Neural progenitor cell (in vitro differentiated cells): ENCODE measurements around the gene KMT5B. TPM values are rescaled to one million over a fixed set of nuclear protein-coding genes. Genes with fewer than 3 reads are reported as not detected.

ENCODE experiments used
- DNase-seq: peaks from one replicate; pipeline ENCODE4 v3.0.0-alpha.2; 2016; ENCODE audit warnings: low spot score
- H2AFZ ChIP-seq: fragments of 200-600 bp; sonication (generic); replicated peaks from 2 replicates; pipeline ENCODE4 v1.6.1; 2016; ENCODE audit warnings: antibody characterized with exemption
- H3F3A ChIP-seq: fragments of 200-600 bp; sonication (generic); 2 replicates; pipeline ENCODE4 v1.6.1; 2016; ENCODE audit warnings: antibody characterized with exemption, low read depth
- H3K27ac ChIP-seq: fragments of 200-600 bp; sonication (generic); 2 replicates; pipeline ENCODE4 v1.5.1; 2016; ENCODE audit warnings: mild to moderate bottlenecking
- H3K27me3 ChIP-seq: fragments of 200-600 bp; sonication (generic); 2 replicates; pipeline ENCODE4 v1.6.1; 2016; ENCODE audit warnings: mild to moderate bottlenecking, moderate library complexity
- H3K36me3 ChIP-seq: fragments of 200-600 bp; sonication (generic); 2 replicates; pipeline ENCODE4 v1.5.1; 2016
- H3K4me1 ChIP-seq: fragments of 200-600 bp; sonication (generic); 2 replicates; pipeline ENCODE4 v1.6.1; 2016; ENCODE audit warnings: mixed run types
- H3K4me2 ChIP-seq: fragments of 200-600 bp; sonication (generic); 2 replicates; pipeline ENCODE4 v1.6.1; 2016
- H3K4me3 ChIP-seq: fragments of 200-600 bp; sonication (generic); 2 replicates; pipeline ENCODE4 v1.5.1; 2016
- H3K79me2 ChIP-seq: fragments of 200-600 bp; sonication (generic); 2 replicates; pipeline ENCODE4 v1.6.1; 2016; ENCODE audit warnings: low read depth
- H3K9ac ChIP-seq: fragments of 200-600 bp; sonication (generic); 2 replicates; pipeline ENCODE4 v1.6.1; 2016
- H3K9me3 ChIP-seq: fragments of 200-600 bp; sonication (generic); 2 replicates; pipeline ENCODE4 v1.5.1; 2016; ENCODE audit warnings: low read depth
- H4K20me1 ChIP-seq: fragments of 200-600 bp; sonication (generic); 2 replicates; pipeline ENCODE4 v1.6.1; 2016; ENCODE audit warnings: low read depth
- H3K27ac Mint-ChIP-seq: 3 replicates; pipeline ENCODE4 v1.8.0; 2021; ENCODE audit warnings: mixed read lengths
- H3K27me3 Mint-ChIP-seq: 2 replicates; pipeline ENCODE4 v1.8.0; 2022; ENCODE audit warnings: low read depth, mild to moderate bottlenecking, inconsistent platforms, moderate library complexity, mixed read lengths; ENCODE audit not compliant: insufficient read depth
- H3K36me3 Mint-ChIP-seq: 3 replicates; pipeline ENCODE4 v1.8.0; 2021; ENCODE audit warnings: mixed read lengths
- H3K4me1 Mint-ChIP-seq: 3 replicates; pipeline ENCODE4 v1.8.0; 2021; ENCODE audit warnings: mixed read lengths
- H3K4me3 Mint-ChIP-seq: 3 replicates; pipeline ENCODE4 v1.8.0; 2021; ENCODE audit warnings: mild to moderate bottlenecking, moderate library complexity, mixed read lengths
- H3K9me3 Mint-ChIP-seq: 3 replicates; pipeline ENCODE4 v1.8.0; 2020; ENCODE audit warnings: mixed read lengths
- CTCF ChIP-seq: fragments of 200-600 bp; sonication (generic); IDR thresholded peaks from 2 replicates; pipeline ENCODE4 v1.5.1; 2017; ENCODE audit warnings: antibody characterized with exemption, mild to moderate bottlenecking
- EZH2 ChIP-seq: fragments of 200-600 bp; sonication (generic); IDR thresholded peaks from 2 replicates; pipeline ENCODE4 v1.6.1; 2017; ENCODE audit warnings: antibody characterized with exemption, mild to moderate bottlenecking, moderate library complexity
- EZH2phosphoT487 ChIP-seq: fragments of 200-600 bp; sonication (generic); IDR thresholded peaks from 2 replicates; pipeline ENCODE4 v1.6.1; 2017; ENCODE audit warnings: antibody characterized with exemption
- total RNA-seq: library from RNA; depleted of rRNA; stranded (reverse); fragments of >200 nt; gene quantifications from 2 replicates; pipeline ENCODE4 v1.2.3, GENCODE V29; 2015; ENCODE audit warnings: low replicate concordance

Gene KMT5B
- total RNA-seq, 1 donor from 2014 or later = 62.4 TPM

- Histone ChIP-seq H3K36me3 (no peaks in the 10 kb centered on the region), H3K79me2 (peaks cover 50% of the 10 kb centered on the region), H3K4me3 (peak overlapping the region; percentile 98), H3K9me3 (no peaks in the 10 kb centered on the region), H2AFZ (peak overlapping the region; percentile 70), H3K4me1 (peaks cover 36% of the 10 kb centered on the region), H3F3A (peaks cover 25% of the 10 kb centered on the region), H3K27ac (peak overlapping the region; percentile 95), H3K27me3 (no peaks in the 10 kb centered on the region), H3K9ac (peak overlapping the region; percentile 40), H4K20me1 (peaks cover 8% of the 10 kb centered on the region), H3K4me2 (peak overlapping the region; percentile 96)
- peaks cover 2% of the 10 kb centered on the region for H3K27me3 Mint-ChIP-seq
- H3K9me3 Mint-ChIP-seq = no peaks in the 10 kb centered on the region
- TF ChIP-seq EZH2 (no peak), EZH2phosphoT487 (no peak), CTCF (no peak)
- peaks cover 54% of the 10 kb centered on the region for H3K4me1 Mint-ChIP-seq
- peak overlapping the region; percentile 99 for H3K27ac Mint-ChIP-seq
- H3K36me3 Mint-ChIP-seq = peaks cover 8% of the 10 kb centered on the region
- peak; percentile 83 for DNase-seq
- H3K4me3 Mint-ChIP-seq = peak overlapping the region; percentile 99
These were observed 92.6 kb downstream of the KMT5B start for GRCh38 chr11:68120273-68121066.

GRCh38 chr11:68118706-68119448 lies 94.2 kb downstream of the KMT5B start:
- no peaks in the 10 kb centered on the region for H3K9me3 ChIP-seq
- H2AFZ ChIP-seq = no peak overlapping the region
- H3K4me3 ChIP-seq = peak overlapping the region; percentile 98
- H3K27me3 ChIP-seq = no peaks in the 10 kb centered on the region
- H3K36me3 ChIP-seq = no peaks in the 10 kb centered on the region
- H3K27ac ChIP-seq = peak overlapping the region; percentile 64
- H3K9ac ChIP-seq = no peak overlapping the region
- H3F3A ChIP-seq = peaks cover 25% of the 10 kb centered on the region
- H3K4me2 ChIP-seq = peak overlapping the region; percentile 96
- H3K79me2 ChIP-seq = peaks cover 66% of the 10 kb centered on the region
- H3K36me3 Mint-ChIP-seq = peaks cover 13% of the 10 kb centered on the region
- H3K27me3 Mint-ChIP-seq = peaks cover 2% of the 10 kb centered on the region
- H3K4me3 Mint-ChIP-seq = peak overlapping the region; percentile 99
- H3K27ac Mint-ChIP-seq = peak overlapping the region; percentile 34
- peaks cover 13% of the 10 kb centered on the region for H4K20me1 ChIP-seq
- DNase-seq = peak; percentile 47
- peaks cover 36% of the 10 kb centered on the region for H3K4me1 ChIP-seq
- H3K4me1 Mint-ChIP-seq = peaks cover 48% of the 10 kb centered on the region
- no peaks in the 10 kb centered on the region for H3K9me3 Mint-ChIP-seq
- TF ChIP-seq EZH2 (no peak), CTCF (no peak), EZH2phosphoT487 (no peak)

GRCh38 chr11:68117853-68118470 lies 95.1 kb downstream of the KMT5B start:
- H4K20me1 ChIP-seq = peaks cover 13% of the 10 kb centered on the region
- no peaks in the 10 kb centered on the region for H3K27me3 ChIP-seq
- no peak overlapping the region for H2AFZ ChIP-seq
- TF ChIP-seq EZH2 (no peak), CTCF (no peak), EZH2phosphoT487 (no peak)
- no peaks in the 10 kb centered on the region for H3K9me3 ChIP-seq
- Mint-ChIP-seq H3K4me1 (peaks cover 41% of the 10 kb centered on the region), H3K27ac (peak overlapping the region; percentile 19), H3K4me3 (peak overlapping the region; percentile 99), H3K36me3 (peaks cover 13% of the 10 kb centered on the region), H3K9me3 (no peaks in the 10 kb centered on the region), H3K27me3 (peaks cover 2% of the 10 kb centered on the region)
- H3K4me1 ChIP-seq = peaks cover 36% of the 10 kb centered on the region
- DNase-seq = peak; percentile 64
- peak overlapping the region; percentile 96 for H3K4me2 ChIP-seq
- H3K27ac ChIP-seq = no peak overlapping the region
- H3F3A ChIP-seq = peaks cover 25% of the 10 kb centered on the region
- H3K4me3 ChIP-seq = no peak overlapping the region
- H3K9ac ChIP-seq = no peak overlapping the region
- H3K36me3 ChIP-seq = no peaks in the 10 kb centered on the region
- H3K79me2 ChIP-seq = peaks cover 75% of the 10 kb centered on the region
